Fibroblast of mammary gland (primary cell): Measurements from ENCODE around the gene ULK4.
"Not testable (repeated sequence)": the region's sequence is repeated elsewhere in the genome, so short reads cannot be mapped to it uniquely, and the experiment has no call there.

ENCODE experiments used
- DNase-seq: peaks from one replicate; pipeline ENCODE4 v3.0.0-alpha.2; 2010; ENCODE audit warnings: low read depth
- H3K4me3 ChIP-seq: 2 replicates; pipeline ENCODE4 v1.5.1; 2011; ENCODE audit warnings: low read depth, mild to moderate bottlenecking, low read length, moderate library complexity; ENCODE audit not compliant: control insufficient read depth
- TF ChIP-seq, protein P1 (sequence below): conservative IDR thresholded peaks from 2 replicates; pipeline ENCODE4 v1.5.1; 2011; ENCODE audit warnings: low read depth, low read length, inconsistent platforms; ENCODE audit not compliant: control insufficient read depth, insufficient read depth

ULK4 gene

DNA sequence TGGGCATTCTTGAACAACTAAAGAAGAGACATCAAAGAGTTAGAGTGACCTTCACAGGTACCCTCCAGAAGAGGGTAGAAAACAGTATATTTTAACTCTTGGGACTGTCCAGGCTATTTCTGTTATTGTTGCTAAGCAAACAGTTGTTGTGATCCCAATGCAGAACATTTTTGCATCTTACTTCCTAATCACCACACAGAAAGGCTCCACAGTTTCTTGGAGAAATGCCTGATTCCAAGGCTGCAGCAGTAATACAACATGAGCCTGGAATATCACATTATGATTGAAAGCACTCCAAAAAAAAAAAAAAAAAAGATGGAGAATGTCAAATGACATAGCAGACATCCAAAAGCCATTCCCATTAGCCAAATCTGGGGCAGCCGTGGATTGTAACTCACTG is 567.0 kb downstream of the ULK4 start:
- no peak for DNase-seq
- TF ChIP-seq, protein P1, sequence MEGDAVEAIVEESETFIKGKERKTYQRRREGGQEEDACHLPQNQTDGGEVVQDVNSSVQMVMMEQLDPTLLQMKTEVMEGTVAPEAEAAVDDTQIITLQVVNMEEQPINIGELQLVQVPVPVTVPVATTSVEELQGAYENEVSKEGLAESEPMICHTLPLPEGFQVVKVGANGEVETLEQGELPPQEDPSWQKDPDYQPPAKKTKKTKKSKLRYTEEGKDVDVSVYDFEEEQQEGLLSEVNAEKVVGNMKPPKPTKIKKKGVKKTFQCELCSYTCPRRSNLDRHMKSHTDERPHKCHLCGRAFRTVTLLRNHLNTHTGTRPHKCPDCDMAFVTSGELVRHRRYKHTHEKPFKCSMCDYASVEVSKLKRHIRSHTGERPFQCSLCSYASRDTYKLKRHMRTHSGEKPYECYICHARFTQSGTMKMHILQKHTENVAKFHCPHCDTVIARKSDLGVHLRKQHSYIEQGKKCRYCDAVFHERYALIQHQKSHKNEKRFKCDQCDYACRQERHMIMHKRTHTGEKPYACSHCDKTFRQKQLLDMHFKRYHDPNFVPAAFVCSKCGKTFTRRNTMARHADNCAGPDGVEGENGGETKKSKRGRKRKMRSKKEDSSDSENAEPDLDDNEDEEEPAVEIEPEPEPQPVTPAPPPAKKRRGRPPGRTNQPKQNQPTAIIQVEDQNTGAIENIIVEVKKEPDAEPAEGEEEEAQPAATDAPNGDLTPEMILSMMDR: no peak
- H3K4me3 ChIP-seq: no peak overlapping the region

DNA sequence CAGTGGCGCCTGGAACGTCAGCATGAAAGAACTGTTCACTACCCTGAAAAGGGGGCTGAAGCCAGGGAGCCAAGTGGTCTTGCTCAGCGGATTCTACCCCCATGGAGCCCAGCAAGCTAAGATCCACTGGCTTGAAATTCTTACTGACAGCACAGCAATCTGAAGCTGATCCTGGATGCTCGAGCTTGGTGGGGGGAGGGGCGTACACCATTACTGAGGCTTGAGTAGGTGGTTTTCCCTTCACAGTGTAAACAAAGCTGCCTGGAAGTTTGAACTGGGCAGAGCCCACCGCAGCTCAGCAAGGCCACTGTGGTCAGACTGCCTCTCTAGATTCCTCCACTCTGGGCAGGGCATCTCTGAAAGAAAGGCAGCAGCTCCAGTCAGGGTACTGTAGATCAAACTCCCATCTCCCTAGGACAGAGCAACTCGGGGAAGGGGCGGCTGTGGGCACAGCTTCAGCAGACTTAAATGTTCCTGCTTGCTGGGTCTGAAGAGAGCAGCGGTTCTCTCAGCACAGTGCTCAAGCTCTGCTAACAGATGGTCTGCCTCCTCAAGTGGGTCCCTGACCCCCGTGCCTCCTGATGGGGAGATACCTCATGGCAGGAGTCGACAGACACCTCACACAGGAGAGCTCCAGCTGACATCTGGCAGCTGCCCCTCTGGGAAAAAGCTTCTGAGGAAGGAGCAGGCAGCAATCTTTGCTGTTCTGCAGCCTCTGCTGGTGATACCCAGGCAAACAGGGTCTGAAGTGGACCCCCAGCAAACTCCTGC is 591.0 kb downstream of the ULK4 start:
- not testable (repeated sequence) for DNase-seq, H3K4me3 ChIP-seq

DNA sequence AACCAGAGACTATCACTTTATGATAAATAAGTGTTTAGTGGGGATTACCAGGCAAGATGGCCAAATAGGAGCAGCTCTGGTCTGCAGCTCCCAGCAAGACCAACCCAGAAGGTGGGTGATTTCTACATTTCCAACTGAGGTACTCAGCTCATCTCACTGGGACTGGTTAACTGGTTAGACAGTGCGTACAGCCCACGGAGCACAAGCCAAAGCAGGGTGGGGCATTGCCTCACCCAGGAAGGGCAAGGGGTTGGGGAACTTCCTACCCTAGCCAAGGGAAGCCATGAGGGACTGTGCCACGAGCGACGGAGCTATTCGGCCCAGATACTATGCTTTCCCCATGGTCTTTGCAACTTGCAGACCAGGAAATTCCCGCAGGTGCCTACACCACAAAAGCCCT is 591.6 kb downstream of the ULK4 start:
- no peak overlapping the region for H3K4me3 ChIP-seq
- no peak for DNase-seq
- TF ChIP-seq, protein P1: no peak

DNA sequence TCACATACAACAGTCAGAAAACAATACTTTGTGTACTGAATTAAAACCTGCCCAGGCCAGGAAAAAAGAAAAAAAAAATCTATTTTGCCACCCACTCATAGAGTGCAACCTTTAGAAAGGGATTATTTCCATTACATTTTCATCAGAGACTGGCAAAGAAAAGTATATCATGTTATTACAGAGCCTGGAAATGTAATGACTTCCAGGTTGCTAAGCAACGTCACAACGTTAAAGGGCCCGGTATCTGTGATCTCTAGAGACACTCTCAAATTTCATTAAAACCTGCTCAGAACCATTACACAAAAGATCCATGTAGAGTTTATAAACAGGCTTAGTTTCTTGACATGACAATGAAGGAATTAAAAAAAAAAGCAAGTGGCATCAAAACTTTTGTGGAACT is 592.1 kb downstream of the ULK4 start:
- no peak for DNase-seq

DNA sequence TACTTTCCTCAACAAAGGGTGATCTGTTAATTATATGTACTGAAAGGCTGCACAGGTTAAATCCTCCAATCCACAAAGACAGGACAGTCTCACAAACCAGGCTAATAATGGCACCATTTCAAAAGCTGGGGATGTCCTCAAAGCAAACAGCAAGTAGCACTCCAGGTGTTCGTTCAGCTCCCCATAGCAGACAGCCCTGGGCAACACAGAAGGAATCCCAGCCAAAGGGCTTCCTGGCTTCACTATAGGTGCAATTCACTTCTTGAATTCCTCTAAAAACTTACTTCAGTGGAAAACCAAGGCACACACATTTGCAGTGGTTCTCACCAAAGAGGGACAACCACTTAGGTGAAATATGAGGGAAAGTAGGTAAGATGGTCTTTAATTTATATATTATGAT is 595.9 kb downstream of the ULK4 start:
- DNase-seq: no peak
- TF ChIP-seq, protein P1: no peak
- no peak overlapping the region for H3K4me3 ChIP-seq

More for the DNA sequence above, 592.1 kb downstream of the ULK4 start:
- no peak overlapping the region for H3K4me3 ChIP-seq
- TF ChIP-seq, protein P1: no peak

DNA sequence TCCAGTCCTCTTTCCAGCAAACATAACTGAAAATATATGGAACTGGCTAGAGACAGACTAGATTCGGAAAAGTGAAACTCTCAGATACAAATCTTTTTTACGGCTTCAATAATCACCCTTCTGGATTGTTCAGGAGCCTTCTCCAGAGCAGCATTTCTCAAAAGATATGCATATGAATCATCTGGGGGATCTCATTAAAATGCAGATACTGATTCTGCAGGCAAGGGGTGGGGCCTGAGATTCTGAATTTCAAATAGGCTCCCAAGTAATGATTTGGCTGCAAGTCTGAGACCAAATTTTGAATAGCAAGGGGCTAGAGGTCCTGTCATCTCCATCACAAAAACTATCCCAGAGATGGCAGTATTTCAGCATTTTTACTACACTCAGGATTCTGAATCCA is 597.2 kb downstream of the ULK4 start:
- no peak overlapping the region for H3K4me3 ChIP-seq
- TF ChIP-seq, protein P1: no peak
- DNase-seq: no peak

DNA sequence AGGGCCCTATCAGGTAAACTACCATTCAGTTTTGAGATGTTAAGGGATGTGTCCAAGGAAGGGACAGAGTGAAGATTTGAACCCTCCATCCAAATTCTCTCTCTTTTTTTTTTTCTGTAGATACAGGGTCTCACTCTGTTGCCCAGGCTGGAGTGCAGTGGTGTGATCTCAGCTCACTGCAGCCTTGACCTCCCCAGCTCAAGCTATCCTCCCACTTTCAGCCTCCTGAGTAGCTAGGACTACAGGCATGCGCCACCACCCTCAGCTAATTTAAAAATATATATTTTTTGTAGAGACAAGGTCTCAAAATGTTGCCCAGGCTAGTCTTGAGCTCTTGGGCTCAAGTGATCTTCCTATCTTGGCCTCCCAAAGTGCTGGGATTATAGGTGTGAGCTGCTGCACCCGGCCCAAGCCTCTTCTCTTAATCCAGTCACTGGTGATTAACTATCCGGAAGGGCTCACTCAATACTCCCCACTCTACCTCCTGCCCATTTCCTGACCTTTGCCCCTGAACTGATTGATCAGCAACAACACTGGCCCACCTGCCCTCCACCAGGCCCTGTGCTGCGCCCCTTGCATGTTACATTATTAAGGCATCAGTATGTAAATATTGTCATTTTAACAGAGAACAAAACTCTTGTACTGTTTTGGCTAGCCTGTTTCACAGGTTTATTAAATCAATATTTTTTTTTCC is 597.9 kb downstream of the ULK4 start:
- no peak overlapping the region for H3K4me3 ChIP-seq
- TF ChIP-seq, protein P1: no peak
- no peak for DNase-seq
